Testis (tissue), 3 donors: ENCODE data around the gene HHIPL1. TPM values are rescaled to one million over a fixed set of nuclear protein-coding genes. Genes with fewer than 3 reads are reported as not detected.

Experiments
- DNase-seq: peaks from one replicate; pipeline ENCODE4 v3.0.0-alpha.2; 2019
- H3K27ac ChIP-seq, 2 donors: fragments of 200-600 bp; sonication (generic); one replicate each; pipeline ENCODE4 v1.5.1; 2019
- H3K27me3 ChIP-seq: fragments of 200-600 bp; sonication (generic); one replicate; pipeline ENCODE4 v1.5.1; 2019
- H3K36me3 ChIP-seq: fragments of 200-600 bp; sonication (generic); one replicate; pipeline ENCODE4 v1.5.1; 2017; ENCODE audit warnings: low read depth; ENCODE audit errors: missing control alignments
- H3K4me1 ChIP-seq: fragments of 200-600 bp; sonication (generic); one replicate; pipeline ENCODE4 v1.5.1; 2019
- H3K4me3 ChIP-seq, 2 donors: fragments of 200-600 bp; sonication (generic); one replicate each; pipeline ENCODE4 v1.5.1; 2017 to 2019
- H3K9me3 ChIP-seq: fragments of 200-600 bp; sonication (generic); one replicate; pipeline ENCODE4 v1.5.1; 2017
- CTCF ChIP-seq, 3 experiments: fragments of 450-650 bp in 2 of 3; fragments of 200-600 bp in 1 of 3; sonication (generic) in 1 of 3; IDR thresholded peaks; one replicate each; pipeline ENCODE4 v1.5.1; 2016 to 2019; ENCODE audit warnings: antibody characterized with exemption in 3 of 3, mild to moderate bottlenecking in 2 of 3, moderate library complexity in 1 of 3
- POLR2A ChIP-seq: fragments of 450-650 bp; IDR thresholded peaks from one replicate; pipeline ENCODE4 v1.6.1; 2017; ENCODE audit warnings: antibody characterized with exemption, mild to moderate bottlenecking, moderate library complexity
- WGBS, 2 donors: methylation state at CpG; one replicate each; pipeline ENCODE4 v1.1.5; 2018; 5-methylcytosine and 5-hydroxymethylcytosine counted together
- intact Hi-C: fragments of 100-400 bp; cut with DNase I; formaldehyde crosslinking; loops from one replicate; pipeline ENCODE4 v1.15.1; 2023; ENCODE audit warnings: low total_unique reads
- polyA plus RNA-seq: library from polyadenylated mRNA; stranded (reverse); fragments of 350-450 nt; fragmentation: Illumina TruSeq; extraction: RNeasy Lipid Tissue Mini Kit (QIAGEN cat#74804); gene quantifications from one replicate; pipeline ENCODE4 v1.2.3, GENCODE V29; 2014; ENCODE audit warnings: low read depth, low replicate concordance; ENCODE audit not compliant: insufficient read depth
- total RNA-seq, 2 donors: library from RNA; depleted of rRNA; stranded (reverse); fragments of >200 nt; gene quantifications; one replicate each; pipeline ENCODE4 v1.2.3, GENCODE V29; 2016

The HHIPL1 gene
- total and polyA plus RNA-seq, 3 donors from 2014 or later: 1.0 to 3.9 (median 2.7) TPM

GRCh38 chr14:99597911-99598600 lies 46.9 kb upstream of the HHIPL1 start:
- H3K27me3 ChIP-seq: no peaks in the 10 kb centered on the region
- intact Hi-C loops: no loop called here
- no peak overlapping the region for H3K27ac ChIP-seq
- no peak for DNase-seq
- 92 to 93% methylated on average over 18 to 20 of the region's 20 CpGs for WGBS, 2 donors
- peaks cover 38% of the 10 kb centered on the region for H3K4me1 ChIP-seq
- H3K36me3 ChIP-seq: no peaks in the 10 kb centered on the region
- H3K9me3 ChIP-seq: no peaks in the 10 kb centered on the region
- H3K4me3 ChIP-seq: no peak overlapping the region
- TF ChIP-seq CTCF (IDR thresholded peaks at IDR 0.05) (no peak), POLR2A (no peak)

- Histone ChIP-seq H3K36me3 (no peaks in the 10 kb centered on the region), H3K4me1 (peaks cover 38% of the 10 kb centered on the region), H3K9me3 (no peaks in the 10 kb centered on the region), H3K4me3 (no peak overlapping the region), H3K27ac (no peak overlapping the region), H3K27me3 (no peaks in the 10 kb centered on the region)
- WGBS, 2 donors: 36 to 51% methylated on average over 3 of the region's 3 CpGs
- no peak for DNase-seq
- intact Hi-C loops: no loop called here
- TF ChIP-seq POLR2A (no peak), CTCF (IDR thresholded peaks at IDR 0.05) (no peak)
Measured at GRCh38 chr14:99598774-99599173, 46.2 kb upstream of the HHIPL1 start.

- 69 to 76% methylated on average over 6 of the region's 6 CpGs for WGBS, 2 donors
- H3K4me1 ChIP-seq: peaks cover 38% of the 10 kb centered on the region
- intact Hi-C loops: no loop called here
- no peak for DNase-seq
- no peaks in the 10 kb centered on the region for H3K27me3 ChIP-seq
- H3K36me3 ChIP-seq: no peaks in the 10 kb centered on the region
- TF ChIP-seq CTCF (IDR thresholded peaks at IDR 0.05): no peak
- TF ChIP-seq POLR2A: no peak
- H3K27ac ChIP-seq: no peak overlapping the region
- H3K9me3 ChIP-seq: no peaks in the 10 kb centered on the region
- no peak overlapping the region for H3K4me3 ChIP-seq
Measured at GRCh38 chr14:99599393-99599792, 45.5 kb upstream of the HHIPL1 start.

GRCh38 chr14:99600232-99600888 lies 44.6 kb upstream of the HHIPL1 start:
- intact Hi-C loops: no loop called here
- H3K27me3 ChIP-seq: no peaks in the 10 kb centered on the region
- no peak for TF ChIP-seq CTCF (IDR thresholded peaks at IDR 0.05)
- no peak for TF ChIP-seq POLR2A
- H3K9me3 ChIP-seq: no peaks in the 10 kb centered on the region
- no peak overlapping the region for H3K4me3 ChIP-seq
- H3K4me1 ChIP-seq: peaks cover 43% of the 10 kb centered on the region
- no peak overlapping the region for H3K27ac ChIP-seq
- no peaks in the 10 kb centered on the region for H3K36me3 ChIP-seq
- 78 to 88% methylated on average over 3 of the region's 3 CpGs for WGBS, 2 donors
- no peak for DNase-seq
